GM15510 (cell line): ENCODE data around the gene COX6A1.

Experiments
- POLR2A ChIP-seq: IDR thresholded peaks from 3 replicates; pipeline ENCODE4 v1.6.1; 2011; ENCODE audit warnings: borderline replicate concordance; ENCODE audit not compliant: insufficient read length; ENCODE audit errors: extremely low read depth

Gene COX6A1

DNA sequence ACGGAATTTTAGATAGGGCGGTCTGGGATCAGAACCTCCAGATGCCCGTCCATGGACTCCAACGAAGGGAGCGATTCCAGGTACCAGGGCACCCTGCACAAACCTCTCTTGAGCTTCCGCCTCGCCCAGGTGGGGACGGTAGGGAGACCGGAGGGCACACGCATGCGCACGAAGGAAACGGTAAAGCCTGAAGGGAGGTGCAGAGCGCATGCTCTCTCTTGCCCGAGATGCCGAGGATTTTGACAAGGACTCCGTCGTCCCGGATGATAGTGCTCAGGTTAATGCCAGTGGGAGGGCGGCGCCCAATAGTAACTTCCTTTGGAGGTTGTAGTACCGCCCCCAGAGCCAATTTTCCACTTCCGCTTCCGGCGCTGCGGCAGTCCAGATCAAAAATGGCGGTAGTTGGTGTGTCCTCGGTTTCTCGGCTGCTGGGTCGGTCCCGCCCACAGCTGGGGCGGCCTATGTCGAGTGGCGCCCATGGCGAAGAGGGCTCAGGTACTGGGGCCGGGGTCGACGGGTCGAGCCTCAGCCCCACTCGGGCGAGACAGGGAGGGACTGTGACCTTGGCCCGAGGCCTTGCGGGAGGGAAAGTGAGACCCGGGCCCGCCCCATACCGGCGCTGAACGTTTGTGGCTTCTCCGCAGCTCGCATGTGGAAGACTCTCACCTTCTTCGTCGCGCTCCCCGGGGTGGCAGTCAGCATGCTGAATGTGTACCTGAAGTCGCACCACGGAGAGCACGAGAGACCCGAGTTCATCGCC lies at the start of gene COX6A1:
Gene COX6A1 (plus strand): TSS at position 379 of the 760 bp plus-strand sequence. CDS start 14 bp downstream, at position 393.
- peak; percentile 84 for TF ChIP-seq POLR2A

DNA sequence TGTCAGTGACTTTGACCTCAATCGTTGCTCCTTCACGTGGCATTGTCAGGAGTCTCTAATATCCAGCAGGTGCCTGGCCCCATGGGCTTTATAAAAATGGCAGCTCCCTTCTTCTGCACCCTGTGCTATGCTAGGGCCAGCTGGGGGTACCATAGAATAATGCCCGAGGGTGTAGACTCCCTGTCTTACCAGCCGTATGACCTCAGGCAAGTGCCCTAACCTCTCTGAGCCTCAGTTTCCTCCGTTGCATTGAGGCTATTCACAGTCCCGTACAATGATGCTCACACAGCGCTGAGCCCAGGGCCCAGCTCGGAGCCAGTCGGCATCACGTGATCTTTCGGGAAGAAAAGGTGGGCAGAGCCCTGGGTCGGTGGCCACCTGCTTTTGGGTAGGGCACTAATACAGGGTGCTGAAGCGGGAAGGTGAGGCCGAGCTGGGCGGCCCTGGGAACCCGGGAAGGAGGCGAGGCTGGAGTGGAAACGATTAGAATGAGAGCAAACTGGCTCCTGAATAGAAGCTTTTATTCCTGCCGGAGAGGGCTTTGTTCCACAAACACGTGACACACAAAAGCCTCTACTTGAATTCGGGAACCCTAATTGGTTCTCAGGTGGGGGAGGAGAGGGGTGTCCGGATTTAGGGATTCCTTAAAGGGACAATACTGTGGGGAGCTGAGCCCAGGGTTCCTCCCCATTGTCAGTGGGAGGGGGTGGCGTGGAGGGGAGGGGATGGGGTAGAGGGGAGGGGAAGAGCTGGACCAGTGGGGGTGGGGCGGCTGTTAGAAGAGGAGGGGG lies 49.0 kb upstream of the COX6A1 start:
- TF ChIP-seq POLR2A, result no peak

DNA sequence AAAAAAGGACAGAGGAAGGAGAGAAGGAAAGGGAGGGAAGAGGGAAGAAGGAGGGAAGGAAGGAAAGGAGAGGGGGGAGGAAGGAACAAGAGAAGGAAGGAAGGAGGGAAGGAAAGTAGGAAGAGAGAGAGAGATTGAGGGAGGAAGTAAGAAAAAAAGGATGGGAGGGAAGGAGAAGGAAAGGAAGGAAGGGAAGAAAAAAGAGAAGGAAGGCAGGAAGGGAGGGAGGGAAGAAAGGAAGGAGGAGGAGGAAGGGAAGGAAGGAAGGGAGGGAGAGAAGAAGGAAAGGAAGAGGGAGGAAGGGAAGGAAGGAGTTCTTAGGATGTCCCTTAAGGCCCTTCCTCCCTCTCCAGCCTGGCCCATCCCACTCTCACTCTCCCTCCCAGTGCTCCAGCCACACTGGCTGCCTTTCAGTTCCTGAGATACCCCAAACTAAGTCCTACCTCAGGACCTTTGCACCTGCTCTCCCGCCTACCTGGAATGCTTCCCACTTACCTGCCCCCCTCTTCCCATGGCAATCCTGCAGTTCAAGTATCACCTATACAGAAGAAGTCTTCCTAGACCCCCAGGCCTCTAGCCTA lies 47.3 kb upstream of the COX6A1 start:
- no peak for TF ChIP-seq POLR2A

DNA sequence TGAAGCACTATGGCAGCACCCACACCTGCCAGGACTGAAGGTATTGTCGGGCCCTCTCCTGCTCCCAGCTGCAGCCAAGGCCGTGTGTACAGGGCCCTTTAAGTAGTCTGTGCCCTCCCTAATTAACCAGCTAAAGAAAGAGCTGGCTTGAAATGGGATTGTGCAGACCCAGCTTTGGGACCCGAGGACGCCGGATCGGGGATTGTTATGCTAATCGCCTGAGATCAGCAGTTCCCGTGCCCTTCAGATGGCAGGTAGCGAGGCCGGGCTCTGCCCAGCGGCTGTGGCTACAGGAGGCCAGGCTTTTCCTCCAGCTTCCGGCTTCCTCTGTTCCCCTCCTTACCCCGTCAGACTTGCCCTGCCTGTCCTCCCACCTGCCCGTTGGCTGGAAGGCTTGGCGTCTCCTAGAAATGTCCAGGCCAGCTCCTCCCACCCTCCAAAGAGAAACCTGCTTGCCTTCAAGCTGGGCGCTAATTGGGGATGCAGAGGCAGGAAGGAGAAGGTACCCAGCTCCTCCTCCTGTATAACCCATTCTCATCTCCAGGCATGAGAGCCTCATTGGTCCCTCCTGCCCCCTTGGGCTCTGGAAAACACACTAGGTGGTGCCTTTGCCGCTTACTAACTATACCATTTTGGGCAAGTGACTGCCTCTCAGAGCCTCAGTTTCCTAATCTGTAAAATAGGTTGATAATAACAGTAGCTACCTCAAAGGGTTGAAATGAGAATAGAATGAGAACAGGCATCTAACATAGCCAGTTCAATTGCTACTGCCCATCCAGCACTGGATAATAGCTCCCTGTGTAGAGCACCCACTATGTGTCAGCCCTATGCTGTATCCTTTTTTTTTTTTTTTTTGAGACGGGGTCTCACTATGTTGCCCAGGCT lies 43.2 kb upstream of the COX6A1 start:
- TF ChIP-seq POLR2A, result no peak

DNA sequence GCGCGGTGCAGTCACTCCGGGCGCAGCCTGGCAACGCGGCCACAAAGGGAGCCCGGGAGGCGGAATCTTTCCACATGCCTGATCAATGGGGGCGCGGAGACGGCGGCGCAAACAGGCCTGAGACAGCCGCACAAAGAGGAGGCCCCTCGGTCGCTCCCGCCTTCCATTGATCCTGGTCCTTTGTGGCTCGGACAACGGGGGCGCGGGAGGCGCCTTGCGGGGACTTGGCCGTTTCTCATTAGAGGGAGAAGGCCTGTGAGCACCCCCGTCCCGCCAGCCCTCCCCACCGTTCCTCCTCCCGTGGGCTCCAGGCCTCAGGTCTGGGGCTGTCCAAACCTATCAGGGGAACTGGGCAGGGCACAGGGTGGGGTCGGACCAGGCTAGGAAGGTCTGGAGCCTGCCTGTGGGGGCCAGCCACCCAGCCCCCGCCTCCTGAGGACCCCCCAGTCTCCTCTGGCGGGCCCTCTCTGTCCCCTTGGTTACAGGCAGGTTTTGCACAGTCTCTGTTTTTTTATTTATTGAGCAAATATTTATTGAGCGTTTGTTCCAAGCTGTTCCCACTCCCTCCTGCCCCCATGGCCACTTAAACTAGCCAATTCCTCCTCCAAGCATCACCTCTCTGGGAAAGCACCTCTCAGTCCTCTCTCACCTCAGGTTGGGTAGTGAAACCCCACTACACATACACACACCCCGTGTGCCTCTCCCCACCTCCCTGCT lies 39.9 kb upstream of the COX6A1 start:
- TF ChIP-seq POLR2A, result no peak

DNA sequence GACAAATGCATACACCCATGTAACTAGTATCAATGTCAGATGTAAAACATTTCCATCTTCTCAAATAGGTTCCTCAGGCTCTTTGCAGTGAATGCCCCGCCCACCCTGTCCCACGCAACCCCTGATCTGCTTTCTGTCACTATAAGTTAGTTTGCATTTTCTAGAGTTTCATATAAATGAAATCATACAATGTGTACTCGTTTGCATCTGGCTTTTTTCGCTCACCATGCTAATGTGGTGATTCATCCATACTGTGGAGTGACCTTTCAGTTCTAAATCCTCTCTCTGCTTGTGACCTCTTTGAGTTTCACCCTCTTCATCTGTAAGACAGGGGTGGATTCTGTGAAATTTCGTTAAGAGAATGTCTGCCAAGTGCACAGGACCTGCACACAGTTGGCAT lies 38.4 kb upstream of the COX6A1 start:
- TF ChIP-seq POLR2A, result no peak

DNA sequence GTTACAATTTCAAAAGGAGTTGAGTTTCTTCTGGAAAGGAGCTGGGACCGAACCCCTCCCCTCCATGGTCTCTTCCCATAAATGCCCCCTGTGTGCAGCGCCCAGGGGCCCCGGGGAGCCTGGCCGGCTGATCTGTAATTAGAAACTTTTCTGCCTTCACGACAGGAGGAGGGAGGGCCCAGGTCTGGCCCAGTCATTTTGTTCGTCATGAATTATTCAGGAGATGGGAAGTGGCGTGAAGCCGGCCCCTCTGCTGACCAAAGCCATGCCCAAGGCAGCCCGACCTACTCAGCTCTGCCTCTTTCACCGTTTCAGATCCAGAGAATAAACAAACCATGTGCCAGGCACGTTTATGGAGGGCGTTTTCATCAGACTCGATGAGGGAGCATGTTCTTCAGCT lies 35.7 kb upstream of the COX6A1 start:
- no peak for TF ChIP-seq POLR2A

DNA sequence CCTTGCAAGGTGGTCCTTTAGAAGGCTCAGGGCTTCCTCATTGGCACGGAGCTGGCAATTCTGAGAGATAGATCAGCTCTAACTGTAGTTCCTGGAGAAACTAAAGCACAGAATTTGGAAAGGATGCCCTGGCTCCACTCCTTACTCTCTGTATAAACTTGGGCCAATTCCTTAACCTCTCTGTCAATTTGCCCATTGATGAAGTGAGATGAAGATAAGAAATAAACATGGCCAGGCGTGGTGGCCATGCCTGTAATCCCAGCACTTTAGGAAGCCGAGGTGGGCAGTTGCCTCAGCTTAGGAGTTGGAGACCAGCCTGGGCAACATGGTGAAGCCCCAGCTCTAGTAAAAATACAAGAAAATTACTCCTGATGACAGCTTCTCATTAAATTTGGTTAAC lies 34.0 kb upstream of the COX6A1 start:
- TF ChIP-seq POLR2A, result no peak

DNA sequence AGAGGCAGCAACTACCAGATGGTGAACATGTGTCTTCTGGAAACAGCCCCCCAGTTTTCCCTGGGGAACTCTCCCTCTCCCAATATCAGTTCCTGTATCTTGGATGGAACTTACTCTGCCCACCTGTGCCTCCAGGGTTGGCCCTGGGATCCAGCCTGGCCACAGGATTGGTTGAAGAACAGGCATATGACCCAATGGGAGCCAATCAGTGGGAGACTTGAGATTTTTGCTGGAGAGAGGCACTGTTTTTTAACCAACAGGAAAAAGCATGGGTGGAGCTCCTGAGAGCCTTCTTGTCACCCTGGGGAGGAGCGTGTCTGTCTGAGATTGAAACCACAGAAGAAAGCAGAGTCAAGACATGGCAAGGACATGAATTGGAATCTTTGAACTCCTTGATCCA lies 33.6 kb upstream of the COX6A1 start:
- no peak for TF ChIP-seq POLR2A

DNA sequence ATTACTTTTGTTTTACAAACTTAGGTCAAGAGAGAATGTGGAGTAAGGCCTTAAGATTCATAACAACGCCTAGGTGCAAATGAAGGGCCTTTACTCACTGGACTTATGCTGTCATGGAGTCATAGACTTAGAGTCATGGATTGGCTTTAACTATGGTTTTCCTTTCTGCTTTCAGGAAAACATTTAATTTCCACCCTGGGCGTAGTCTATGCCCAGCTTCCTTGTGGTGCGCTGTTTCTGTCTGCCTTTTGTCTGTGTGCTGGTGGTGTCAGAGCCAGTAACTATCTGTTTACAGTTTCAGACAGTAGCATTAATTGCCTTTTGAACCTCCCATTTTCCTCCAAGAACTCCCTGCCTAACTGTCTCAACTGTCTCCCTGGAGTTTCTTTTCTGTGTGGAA lies 31.8 kb upstream of the COX6A1 start:
- no peak for TF ChIP-seq POLR2A

DNA sequence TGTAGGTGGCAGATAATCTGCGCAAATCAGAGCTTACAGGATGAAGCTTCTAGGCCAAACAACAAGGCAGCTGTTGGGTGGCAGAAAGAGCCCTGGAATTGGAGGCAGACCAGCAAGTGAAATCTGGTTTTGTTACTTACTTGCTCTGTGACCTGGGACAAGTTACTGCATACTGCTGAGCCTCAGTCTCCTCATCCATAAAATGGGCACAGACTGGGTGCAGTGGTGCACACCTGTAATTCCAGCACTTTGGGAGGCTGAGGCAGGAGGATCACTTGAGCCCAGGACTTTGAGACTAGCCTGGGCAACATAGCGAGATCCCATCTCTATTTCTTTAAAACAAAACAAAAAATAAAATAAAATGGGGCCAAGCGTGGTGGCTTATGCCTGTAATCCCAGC lies 31.4 kb upstream of the COX6A1 start:
- no peak for TF ChIP-seq POLR2A

DNA sequence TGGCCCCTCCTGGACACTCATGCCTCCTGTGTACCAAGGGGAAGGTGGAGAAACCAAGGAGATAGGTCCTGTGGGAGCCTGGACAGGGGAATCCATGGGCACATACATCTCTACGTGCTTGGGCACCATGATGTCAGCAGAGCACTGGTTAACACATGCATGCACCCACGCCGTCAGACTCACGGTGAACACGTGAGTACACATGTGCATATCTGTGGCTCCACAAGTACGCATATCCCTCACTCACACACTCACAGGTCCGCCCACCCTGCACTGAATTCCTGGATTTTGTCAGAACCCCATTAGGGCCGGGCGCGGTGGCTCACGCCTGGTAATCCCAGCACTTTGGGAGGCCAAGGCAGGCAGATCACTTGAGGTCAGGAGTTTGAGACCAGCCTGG lies 29.1 kb upstream of the COX6A1 start:
- TF ChIP-seq POLR2A, result no peak

DNA sequence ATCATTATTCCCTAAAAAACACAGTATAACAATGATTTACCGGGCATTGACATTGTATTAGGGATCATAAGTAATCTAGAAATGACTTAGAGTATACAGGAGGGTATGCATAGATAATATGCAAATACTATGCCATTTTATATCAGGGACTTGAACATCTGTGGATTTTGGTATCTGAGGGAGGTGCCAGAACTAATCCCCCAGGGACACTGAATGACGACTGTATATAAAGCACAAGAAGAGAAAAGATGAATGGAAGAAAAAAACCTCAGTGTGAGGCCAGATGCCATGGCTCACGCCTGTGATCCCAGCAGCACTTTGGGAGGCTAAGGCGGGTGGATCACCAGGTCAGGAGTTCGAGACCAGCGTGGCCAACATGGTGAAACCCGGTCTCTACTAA lies 25.5 kb upstream of the COX6A1 start:
- no peak for TF ChIP-seq POLR2A

DNA sequence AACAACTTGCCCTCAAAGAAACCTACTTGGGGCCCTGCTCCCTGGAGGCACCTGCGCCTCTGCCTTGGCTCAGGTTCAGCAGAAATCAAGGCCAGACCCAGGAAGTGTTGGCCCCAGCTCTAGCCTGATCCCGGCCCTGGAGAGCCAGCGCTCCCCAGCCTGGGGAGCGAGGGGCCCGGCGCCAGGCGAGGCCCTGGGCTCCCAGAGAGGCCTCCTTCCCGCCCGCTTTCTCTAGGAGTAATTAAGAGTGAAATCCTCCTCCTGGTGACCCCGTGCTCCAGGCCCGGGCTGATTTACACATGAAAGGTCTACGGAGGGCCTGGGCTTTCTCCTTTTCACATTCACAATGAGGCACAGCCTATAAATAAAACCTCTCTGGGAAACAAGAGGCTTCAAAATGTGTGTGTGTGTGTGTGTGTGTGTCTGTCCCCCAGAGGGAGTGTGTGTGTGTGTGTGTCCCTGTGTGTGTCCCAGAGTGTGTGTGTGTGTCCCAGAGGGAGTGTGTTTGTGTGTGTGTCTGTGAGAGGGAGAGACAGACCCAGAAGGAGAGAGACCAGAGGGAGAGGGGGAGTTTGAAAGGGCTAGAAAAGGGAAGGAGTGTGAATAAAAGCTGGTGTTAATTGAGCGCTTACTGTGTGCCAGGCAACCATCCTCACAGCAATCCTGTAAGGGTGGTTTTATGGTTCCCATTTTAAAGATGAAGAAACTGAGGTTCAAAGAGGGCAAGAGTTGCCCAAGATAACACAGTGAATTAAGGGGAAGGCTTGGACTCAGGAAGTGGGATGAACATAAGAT lies 23.8 kb upstream of the COX6A1 start:
- no peak for TF ChIP-seq POLR2A
